ENCODE results near the gene PSMB8. TPM values are rescaled to one million over a fixed set of nuclear protein-coding genes. Genes with fewer than 3 reads are reported as not detected.
A peak's percentile ranks its signal among the peaks of the same experiment; 100 is the strongest.

The PSMB8 gene
- total RNA-seq, 6 donors from 2014 or later: 48.2 to 110 (median 71.7) TPM

DNA sequence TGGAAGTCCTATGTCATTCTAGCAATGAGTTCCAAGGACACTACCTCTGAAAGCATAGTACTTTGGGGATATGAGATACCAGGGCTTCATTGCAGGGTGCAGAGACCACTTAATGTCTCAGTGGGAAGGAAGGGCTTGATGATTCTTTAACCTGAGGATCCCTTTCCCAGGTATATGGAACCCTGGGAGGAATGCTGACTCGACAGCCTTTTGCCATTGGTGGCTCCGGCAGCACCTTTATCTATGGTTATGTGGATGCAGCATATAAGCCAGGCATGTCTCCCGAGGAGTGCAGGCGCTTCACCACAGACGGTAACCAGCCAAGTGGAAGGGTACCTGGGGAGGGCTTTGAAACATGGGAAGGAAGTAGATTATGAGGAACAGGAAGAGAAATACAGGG, 14.3 kb upstream of the PSMB8 start:
- Histone ChIP-seq H3K4me1 (peaks cover 10 to 32% (median 19%) of the 10 kb centered on the region in 4 donors), H3K36me3 (peaks cover 5 to 40% (median 16%) of the 10 kb centered on the region in 4 donors), H3K4me3 (no peak overlapping the region), H3K27me3 (no peaks in the 10 kb centered on the region), H3K27ac (no peak overlapping the region), H3K9me3 (no peaks in the 10 kb centered on the region)
- DNase-seq (no peak), ATAC-seq (ENCODE audit: low FRiP score in 2 of 2) (no peak)
- 85 to 90% methylated on average over 5 of the region's 5 CpGs for WGBS, 2 donors
- no peak for TF ChIP-seq POLR2AphosphoS5 (IDR thresholded peaks at IDR 0.05)
- no peak for TF ChIP-seq EP300 (IDR thresholded peaks at IDR 0.05)
- TF ChIP-seq, protein P1, sequence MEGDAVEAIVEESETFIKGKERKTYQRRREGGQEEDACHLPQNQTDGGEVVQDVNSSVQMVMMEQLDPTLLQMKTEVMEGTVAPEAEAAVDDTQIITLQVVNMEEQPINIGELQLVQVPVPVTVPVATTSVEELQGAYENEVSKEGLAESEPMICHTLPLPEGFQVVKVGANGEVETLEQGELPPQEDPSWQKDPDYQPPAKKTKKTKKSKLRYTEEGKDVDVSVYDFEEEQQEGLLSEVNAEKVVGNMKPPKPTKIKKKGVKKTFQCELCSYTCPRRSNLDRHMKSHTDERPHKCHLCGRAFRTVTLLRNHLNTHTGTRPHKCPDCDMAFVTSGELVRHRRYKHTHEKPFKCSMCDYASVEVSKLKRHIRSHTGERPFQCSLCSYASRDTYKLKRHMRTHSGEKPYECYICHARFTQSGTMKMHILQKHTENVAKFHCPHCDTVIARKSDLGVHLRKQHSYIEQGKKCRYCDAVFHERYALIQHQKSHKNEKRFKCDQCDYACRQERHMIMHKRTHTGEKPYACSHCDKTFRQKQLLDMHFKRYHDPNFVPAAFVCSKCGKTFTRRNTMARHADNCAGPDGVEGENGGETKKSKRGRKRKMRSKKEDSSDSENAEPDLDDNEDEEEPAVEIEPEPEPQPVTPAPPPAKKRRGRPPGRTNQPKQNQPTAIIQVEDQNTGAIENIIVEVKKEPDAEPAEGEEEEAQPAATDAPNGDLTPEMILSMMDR (IDR thresholded peaks at IDR 0.05): no peak
- no peak for TF ChIP-seq POLR2A (IDR thresholded peaks at IDR 0.05)

DNA sequence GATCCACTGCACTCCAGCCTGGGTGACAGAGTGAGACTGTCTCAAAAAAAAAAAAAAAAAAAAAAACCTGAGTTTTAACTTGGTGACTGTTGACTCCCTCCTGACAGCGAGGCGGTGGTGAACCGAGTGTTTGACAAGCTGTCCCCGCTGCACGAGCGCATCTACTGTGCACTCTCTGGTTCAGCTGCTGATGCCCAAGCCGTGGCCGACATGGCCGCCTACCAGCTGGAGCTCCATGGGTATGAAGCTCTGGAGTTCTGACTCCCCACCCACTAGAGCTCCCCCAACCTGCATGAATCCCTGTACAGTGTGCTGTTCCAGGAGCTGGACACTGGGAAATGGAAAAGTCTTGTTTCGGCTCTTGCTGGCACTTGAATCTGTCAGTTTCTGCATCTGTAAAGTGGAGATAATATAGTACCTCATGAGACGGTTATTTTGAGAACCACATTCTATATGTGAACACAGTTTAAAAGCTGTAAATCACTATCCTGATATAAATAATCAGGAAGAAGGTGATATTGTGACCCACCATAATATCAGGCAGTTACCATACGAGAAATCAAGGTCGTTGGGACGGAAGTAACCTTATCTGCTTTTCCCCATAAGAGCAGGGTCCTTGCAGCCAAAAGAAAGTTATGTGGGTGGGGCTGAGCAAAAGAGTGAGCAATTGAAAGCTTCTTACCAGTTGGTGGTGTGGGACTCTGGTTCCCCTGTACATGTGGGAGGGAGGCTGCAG, 13.5 kb upstream of the PSMB8 start:
- peaks cover 5 to 40% (median 16%) of the 10 kb centered on the region in 4 donors for H3K36me3 ChIP-seq
- 87 to 91% methylated on average over 14 of the region's 14 CpGs for WGBS, 2 donors

DNA sequence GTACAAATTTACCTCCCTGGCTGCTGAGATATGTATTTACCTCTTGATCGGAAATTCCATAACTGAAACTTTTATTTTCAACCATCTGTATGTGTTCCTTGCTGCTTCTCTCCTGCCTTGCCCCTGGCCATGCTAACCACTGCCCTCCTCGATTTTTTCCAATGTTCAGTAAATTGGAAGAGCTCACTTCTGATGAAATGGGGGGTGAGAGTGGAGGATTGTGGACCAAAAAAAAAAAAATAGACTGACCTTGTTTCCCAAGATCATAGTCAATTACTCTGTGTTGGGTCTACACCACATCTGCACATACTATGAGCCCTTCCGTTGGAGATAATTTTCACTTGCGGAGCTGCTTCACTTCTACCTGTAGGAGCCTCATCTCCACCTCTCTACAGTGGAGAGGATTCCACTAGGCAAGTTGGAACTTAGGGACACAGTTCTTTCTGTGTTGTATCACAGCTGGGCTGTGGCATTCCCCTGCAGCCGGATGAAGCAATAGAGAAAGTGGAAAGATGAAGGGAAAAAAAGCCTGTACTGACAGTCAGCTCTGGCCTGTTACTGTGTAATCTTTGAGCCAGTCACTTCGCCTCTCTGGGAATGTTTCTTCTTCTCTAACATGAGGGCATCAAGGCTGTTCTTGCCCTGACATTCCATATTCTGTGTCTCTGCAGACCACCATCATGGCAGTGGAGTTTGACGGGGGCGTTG, 11.8 kb upstream of the PSMB8 start:
- Histone ChIP-seq H3K36me3 (peaks cover 7 to 54% (median 24%) of the 10 kb centered on the region in 4 donors), H3K4me3 (peak overlapping the region in 2 of 4 donors; percentile 80 to 90), H3K27ac (peak overlapping the region; percentile 98), H3K4me1 (peaks cover 22 to 37% (median 34%) of the 10 kb centered on the region in 4 donors), H3K27me3 (no peaks in the 10 kb centered on the region), H3K9me3 (no peaks in the 10 kb centered on the region)
- TF ChIP-seq POLR2AphosphoS5 (IDR thresholded peaks at IDR 0.05): no peak
- TF ChIP-seq, protein P1 (IDR thresholded peaks at IDR 0.05): peak in 1 of 6 experiments; percentile 8
- no peak for TF ChIP-seq POLR2A (IDR thresholded peaks at IDR 0.05)
- DNase-seq (no peak), ATAC-seq (ENCODE audit: low FRiP score in 2 of 2) (no peak)
- WGBS, 2 donors: 71 to 74% methylated on average over 8 of the region's 8 CpGs

More for the DNA sequence above, 13.5 kb upstream of the PSMB8 start:
- no peak for ATAC-seq (ENCODE audit: low FRiP score in 2 of 2)
- Histone ChIP-seq H3K9me3 (no peaks in the 10 kb centered on the region), H3K27ac (no peak overlapping the region), H3K4me1 (peaks cover 13 to 32% (median 21%) of the 10 kb centered on the region in 4 donors), H3K4me3 (no peak overlapping the region), H3K27me3 (no peaks in the 10 kb centered on the region)
- DNase-seq: peak in 1 of 2 donors; percentile 38
- no peak for TF ChIP-seq POLR2AphosphoS5 (IDR thresholded peaks at IDR 0.05)
- TF ChIP-seq POLR2A (IDR thresholded peaks at IDR 0.05): no peak
- no peak for TF ChIP-seq EP300 (IDR thresholded peaks at IDR 0.05)
- TF ChIP-seq, protein P1 (IDR thresholded peaks at IDR 0.05): no peak

DNA sequence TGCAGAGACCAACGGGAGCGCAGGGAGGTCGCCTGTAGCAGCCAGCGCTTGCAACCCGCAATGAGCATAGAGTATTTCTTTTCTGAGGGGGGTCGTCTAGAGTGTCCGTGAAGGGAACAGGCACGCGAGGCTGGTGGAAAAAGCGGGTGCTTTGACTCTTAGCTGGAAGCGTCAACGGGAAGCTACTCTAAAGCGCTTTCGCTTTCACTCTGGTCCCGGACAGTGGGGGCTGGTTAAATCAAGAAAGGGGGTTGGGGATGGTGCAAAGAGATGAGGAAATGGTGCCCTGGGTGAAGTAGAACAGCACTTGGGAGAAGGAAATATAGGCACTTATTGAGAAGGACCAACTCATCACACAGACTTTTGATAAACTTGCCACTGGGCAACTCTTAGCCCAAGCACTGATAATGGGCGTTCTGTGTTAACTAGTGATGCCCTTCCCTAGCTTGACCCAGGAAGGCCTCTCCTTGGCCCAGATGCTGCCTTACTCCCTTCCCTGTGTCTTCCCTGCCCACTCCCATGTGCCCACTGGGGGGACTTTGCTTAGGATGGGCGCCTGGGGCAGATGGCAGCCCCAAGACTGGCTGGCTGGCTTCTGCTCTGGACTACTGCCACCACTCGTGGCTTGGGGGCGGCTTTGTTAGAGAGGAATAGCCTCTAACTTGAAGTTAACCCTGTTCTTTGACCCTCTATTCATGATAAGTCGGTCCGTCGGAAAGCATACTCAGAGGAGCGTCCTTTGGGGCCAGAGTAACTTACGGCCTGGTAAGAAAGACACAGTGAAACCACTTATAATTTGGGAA, 10.7 kb upstream of the PSMB8 start:
- H3K4me3 ChIP-seq: peak overlapping the region; percentile 62 to 90 (median 74)
- no peaks in the 10 kb centered on the region for H3K27me3 ChIP-seq
- H3K4me1 ChIP-seq: peaks cover 22 to 46% (median 39%) of the 10 kb centered on the region in 4 donors
- 12 to 16% methylated on average over 18 to 20 of the region's 24 CpGs for WGBS, 2 donors
- TF ChIP-seq POLR2A (IDR thresholded peaks at IDR 0.05): no peak
- no peak for TF ChIP-seq POLR2AphosphoS5 (IDR thresholded peaks at IDR 0.05)
- TF ChIP-seq, protein P1 (IDR thresholded peaks at IDR 0.05): no peak
- no peak for TF ChIP-seq EP300 (IDR thresholded peaks at IDR 0.05)
- peaks cover 17 to 59% (median 31%) of the 10 kb centered on the region in 4 donors for H3K36me3 ChIP-seq
- no peaks in the 10 kb centered on the region for H3K9me3 ChIP-seq
- ATAC-seq (ENCODE audit: low FRiP score in 2 of 2): peak; percentile 15 to 56
- peak overlapping the region; percentile 98 for H3K27ac ChIP-seq
- peak in 1 of 2 donors; percentile 65 for DNase-seq

All from upper lobe of left lung (tissue), 6 donors.